Activated CD4-positive, alpha-beta T cell treated with anti-CD3 and anti-CD28 coated beads, Interleukin-2, amount 50 U/mL, for 1 hour (primary cell): ENCODE results near the gene CD55.
"Not testable (repeated sequence)": the region's sequence is repeated elsewhere in the genome, so short reads cannot be mapped to it uniquely, and the experiment has no call there.

Experiments used
- DNase-seq: peaks from one replicate; pipeline ENCODE4 v3.0.0-alpha.2; 2020

Gene CD55

GRCh38 chr1:207306603-207307002 lies 14.9 kb upstream of the CD55 start:
- no peak for DNase-seq

- DNase-seq: no peak
Measured at GRCh38 chr1:207308451-207309190, 12.9 kb upstream of the CD55 start.

- DNase-seq: no peak
Measured at GRCh38 chr1:207309745-207310273, 11.7 kb upstream of the CD55 start.

GRCh38 chr1:207311888-207312603 lies 9.4 kb upstream of the CD55 start:
- DNase-seq: no peak

- no peak for DNase-seq
Measured at GRCh38 chr1:207312604-207312920, 8.9 kb upstream of the CD55 start.

GRCh38 chr1:207313131-207313530 lies 8.3 kb upstream of the CD55 start:
- no peak for DNase-seq

GRCh38 chr1:207314816-207315215 lies 6.7 kb upstream of the CD55 start:
- no peak for DNase-seq

- no peak for DNase-seq
Measured at GRCh38 chr1:207315435-207315834, 6.0 kb upstream of the CD55 start.

- DNase-seq: no peak
Measured at GRCh38 chr1:207316141-207316540, 5.3 kb upstream of the CD55 start.

GRCh38 chr1:207316622-207317391 lies 4.7 kb upstream of the CD55 start:
- no peak for DNase-seq

- DNase-seq: no peak
Measured at GRCh38 chr1:207317561-207317960, 3.9 kb upstream of the CD55 start.

- DNase-seq: no peak
Measured at GRCh38 chr1:207318072-207318619, 3.3 kb upstream of the CD55 start.

GRCh38 chr1:207319199-207319598 lies 2.3 kb upstream of the CD55 start:
- DNase-seq: no peak

GRCh38 chr1:207320105-207320504 lies 1.4 kb upstream of the CD55 start:
- DNase-seq: not testable (repeated sequence)

GRCh38 chr1:207321790-207322645 lies 540 bp downstream of the CD55 start:
- DNase-seq: no peak

GRCh38 chr1:207323425-207324225 lies 2.1 kb downstream of the CD55 start:
- DNase-seq: no peak

- DNase-seq: no peak
Measured at GRCh38 chr1:207328004-207328403, 6.5 kb downstream of the CD55 start.

GRCh38 chr1:207328908-207329440 lies 7.5 kb downstream of the CD55 start:
- no peak for DNase-seq

- no peak for DNase-seq
Measured at GRCh38 chr1:207329469-207329868, 8.0 kb downstream of the CD55 start.

GRCh38 chr1:207330011-207330710 lies 8.7 kb downstream of the CD55 start:
- no peak for DNase-seq
